DMS53 treated with DMSO at 0.1 percent for 48 hours (cell line): ENCODE measurements around the gene ATL1.
A peak's percentile ranks its signal among the peaks of the same experiment; 100 is the strongest.

Source experiments
- DNase-seq: peaks from one replicate; lab custom pipeline; 2025; ENCODE audit not compliant: unreplicated experiment; lab: John Stamatoyannopoulos, UW

Gene ATL1

DNA sequence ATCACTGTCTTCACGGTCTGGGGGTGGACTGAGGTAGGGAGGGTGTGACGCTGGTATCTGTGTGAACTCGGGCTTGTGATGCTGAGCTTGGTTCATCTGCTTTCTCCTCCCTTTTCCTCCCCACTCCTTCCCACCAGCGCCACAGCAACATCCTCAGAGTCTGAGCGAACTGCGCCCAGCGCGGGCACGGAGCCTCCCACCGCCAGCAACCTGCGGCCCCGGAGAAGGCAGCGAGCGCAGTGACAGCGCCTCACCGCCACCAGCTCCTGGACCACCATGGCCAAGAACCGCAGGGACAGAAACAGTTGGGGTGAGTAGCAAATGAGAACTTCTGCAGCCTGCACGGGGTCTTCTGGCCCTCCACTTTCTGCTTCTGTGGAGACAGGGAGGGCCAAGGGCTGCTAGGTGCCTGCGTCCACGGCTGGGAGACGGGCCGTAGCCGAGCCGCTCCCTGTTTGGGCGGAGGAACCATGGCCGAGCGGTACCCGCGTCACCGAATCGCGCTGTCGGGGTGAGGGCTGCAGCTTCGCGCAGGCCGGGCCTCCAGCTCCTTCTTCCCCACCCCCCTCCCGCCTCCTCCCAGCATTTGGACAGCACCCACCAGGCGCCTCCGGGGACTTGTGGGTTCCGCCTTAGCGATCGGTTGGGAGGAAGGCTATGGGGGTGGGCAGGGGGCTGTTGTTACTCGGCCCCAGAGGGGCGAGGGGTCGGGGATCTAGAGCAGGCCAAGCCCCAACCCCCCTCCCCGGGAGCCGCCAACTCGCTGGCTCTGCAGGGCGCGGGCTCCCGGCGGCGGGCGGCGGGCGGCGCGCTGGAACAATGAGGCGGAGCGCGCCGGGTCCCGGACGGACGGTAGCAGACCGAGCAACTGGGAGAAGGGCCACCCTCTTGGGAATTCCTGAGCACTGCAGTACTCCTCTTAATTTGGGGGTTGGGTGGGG, at the start of gene ATL1:
ATL1 (plus strand) TSS at position 156 of the 941 bp plus-strand sequence; CDS start at position 277, 121 bp downstream.
- DNase-seq, result peak; percentile 35

GRCh38 chr14:50510157-50510556, 49.8 kb upstream of the ATL1 start:
- DNase-seq, result no peak

DNA sequence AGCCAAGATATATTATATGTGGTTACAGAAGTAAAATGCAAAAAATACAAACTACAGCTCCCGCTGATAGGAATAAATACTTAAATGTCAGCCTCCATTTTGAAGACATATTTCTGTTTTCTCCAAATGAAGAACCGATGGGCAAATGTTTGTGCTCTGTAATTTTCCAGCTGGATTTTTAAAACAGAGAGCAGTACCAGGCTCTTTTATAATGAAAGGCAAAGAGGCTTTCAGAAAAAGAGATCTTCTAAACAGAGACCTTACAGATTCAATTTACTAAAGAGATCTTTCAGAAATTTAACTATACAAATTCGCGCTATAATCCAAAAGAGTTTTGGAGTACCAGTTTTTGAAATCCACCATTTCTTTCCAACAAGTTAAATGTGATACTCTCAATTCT, 47.5 kb upstream of the ATL1 start:
- DNase-seq, result no peak

GRCh38 chr14:50516091-50516490, 43.9 kb upstream of the ATL1 start:
- no peak for DNase-seq

GRCh38 chr14:50520947-50521815, 38.8 kb upstream of the ATL1 start:
- peak; percentile 80 for DNase-seq

GRCh38 chr14:50521912-50522341, 38.0 kb upstream of the ATL1 start:
- DNase-seq, result peak; percentile 76

GRCh38 chr14:50523271-50524041, 36.5 kb upstream of the ATL1 start:
- no peak for DNase-seq

GRCh38 chr14:50524060-50524459, 35.9 kb upstream of the ATL1 start:
- no peak for DNase-seq

DNA sequence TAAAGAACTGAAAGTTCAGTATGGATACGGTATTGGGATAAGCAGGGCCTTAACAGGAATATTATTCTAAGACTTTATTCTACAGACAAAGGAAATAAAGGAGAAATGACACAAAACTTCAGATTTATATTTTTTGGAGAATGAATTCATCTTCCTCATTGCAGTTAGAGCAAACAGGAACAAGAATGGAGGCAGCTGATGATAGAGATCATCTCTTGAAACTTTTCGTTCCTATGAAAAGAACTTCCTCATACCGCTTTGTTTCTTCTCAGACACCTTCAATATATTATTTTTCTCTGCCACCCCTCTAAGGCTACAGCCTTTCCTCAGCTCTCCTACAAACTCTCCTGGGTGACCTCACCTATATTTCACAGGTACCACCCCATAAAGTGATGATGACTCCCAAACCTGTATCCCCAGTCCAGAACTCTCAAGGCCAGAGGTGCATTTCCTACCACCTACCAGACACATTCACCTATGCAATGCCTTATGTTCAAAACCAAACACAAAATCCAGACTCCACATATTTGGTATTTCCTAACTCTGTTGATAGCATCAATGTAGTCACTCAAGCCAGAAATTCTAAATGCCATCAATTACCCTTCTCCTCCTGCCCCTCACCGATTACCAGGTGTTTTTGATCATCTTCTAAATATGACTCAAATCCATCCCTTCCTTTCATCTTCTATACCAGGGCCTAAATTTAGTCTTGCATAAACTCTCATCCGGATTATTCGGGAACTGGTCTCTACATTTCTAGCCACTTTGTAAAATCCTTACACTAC, 35.0 kb upstream of the ATL1 start:
- DNase-seq, result no peak

DNA sequence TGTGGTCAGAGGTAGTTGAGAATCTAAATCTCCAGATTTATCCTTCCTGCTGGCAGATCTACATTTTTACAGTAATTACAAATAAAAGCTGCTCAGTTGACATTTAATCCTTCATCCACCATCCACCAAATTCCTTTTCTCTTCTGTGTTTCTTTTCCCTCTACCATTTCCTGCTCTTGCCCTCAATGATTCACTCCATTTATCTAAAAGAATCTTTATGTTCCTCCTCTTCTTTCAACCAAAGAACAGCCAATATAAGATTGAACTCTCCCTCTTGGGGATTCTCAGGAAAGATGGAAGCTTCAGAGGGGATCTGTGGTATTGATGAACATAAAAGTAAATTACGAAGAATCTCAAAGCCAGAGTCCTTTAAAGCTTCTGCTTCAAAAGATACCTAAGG, 31.9 kb upstream of the ATL1 start:
- no peak for DNase-seq

DNA sequence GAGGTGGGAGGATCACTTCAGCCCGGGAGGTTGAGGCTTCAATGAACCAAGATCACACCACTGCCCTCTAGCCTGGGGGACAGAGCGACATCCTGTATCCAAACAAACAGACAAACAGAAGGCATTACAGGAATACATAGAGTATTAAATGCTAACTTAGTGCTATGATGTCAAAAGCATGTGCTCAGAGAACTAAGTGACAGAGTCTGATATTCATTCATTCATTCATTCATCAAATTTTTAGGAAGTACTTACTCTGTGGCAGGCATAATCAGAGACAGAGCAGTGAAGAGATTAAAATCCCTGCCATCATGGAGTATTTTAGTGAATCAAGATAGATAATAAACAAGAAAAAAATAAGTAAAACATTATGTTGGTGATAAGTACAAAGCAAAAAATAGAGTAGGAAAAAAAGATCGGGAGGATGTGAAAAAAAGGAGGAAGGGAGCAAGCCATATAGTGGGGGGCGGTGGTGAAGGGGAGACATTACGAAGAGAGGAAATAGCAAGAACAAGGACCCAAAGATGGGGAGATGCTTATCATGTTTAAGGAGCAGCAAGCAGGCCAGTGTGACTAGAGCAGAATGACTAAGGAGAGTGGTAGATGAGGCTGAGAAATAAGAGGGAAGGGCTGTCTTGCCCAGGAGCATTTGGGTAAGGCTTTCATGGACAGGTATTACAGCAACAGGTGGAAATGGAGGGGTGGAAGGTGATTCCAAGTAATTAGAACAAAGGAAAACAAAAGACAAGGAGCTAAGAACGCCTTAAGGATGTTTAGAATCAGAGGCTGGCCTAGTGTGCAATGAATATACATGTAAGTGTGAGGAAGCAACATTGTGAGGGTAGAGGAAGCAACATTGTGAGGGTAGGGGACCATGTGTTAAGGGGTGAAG, 30.4 kb upstream of the ATL1 start:
- DNase-seq, result no peak

DNA sequence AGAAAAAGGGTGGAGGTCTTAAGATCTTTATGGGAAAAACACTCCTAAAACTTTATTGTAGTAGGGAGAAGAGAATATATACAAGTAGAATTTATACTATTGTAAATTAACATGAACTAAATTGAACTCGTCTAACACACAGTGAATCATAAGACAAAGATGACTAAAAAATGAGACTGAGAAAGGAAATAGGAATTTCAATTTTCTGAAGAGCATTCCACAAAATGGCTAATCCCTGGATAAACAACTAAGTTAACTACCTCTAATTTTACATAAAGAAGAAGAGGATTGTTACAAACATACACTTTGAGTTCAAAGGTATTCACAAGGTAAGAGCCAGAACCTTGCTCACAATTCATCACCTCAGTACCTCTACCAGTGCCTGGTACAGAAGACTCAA, 29.6 kb upstream of the ATL1 start:
- no peak for DNase-seq

GRCh38 chr14:50530794-50531365, 29.1 kb upstream of the ATL1 start:
- no peak for DNase-seq

- DNase-seq, result no peak
Measured at GRCh38 chr14:50531595-50532501, 28.1 kb upstream of the ATL1 start.

DNA sequence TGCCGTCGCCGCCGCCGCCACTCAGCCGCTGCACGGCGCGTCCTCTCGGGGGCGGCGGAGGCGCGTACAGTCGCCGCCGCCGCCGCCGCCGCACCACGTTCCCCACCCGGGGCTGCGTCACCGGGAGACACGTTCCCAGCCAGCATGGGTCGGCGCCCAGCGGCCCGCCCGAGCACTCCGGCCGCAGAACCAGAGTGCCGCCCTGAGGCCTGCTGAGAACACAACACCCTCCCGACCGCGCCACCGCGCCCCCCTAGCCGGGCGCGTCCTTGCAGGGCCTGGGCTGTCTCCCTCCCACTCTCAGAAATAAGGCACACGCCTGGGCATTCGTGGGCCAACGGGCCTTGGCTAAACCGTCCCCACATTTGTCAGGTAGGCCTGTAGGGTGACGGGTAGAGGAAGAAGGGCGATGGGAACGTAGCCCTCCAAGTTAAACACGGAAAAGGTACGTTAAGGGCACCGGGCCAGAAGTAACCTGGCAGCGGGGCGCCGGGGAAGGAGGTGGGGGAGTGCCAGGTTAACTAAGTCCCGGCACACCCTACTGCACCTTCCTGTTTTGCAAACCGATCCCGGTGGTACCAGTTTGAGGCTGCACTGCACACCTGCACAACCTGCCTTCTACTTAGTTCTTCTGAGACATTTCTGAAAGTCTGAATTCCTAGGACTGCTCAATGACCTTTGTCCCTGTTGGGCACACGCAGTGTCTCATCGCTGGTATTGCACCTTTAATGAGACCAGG, 27.3 kb upstream of the ATL1 start, which contains the start of gene MAP4K5:
MAP4K5 (minus strand) TSS at position 68 of the 739 bp plus-strand sequence. CDS start 520 bp downstream, outside the sequence.
- DNase-seq, result peak; percentile 63

DNA sequence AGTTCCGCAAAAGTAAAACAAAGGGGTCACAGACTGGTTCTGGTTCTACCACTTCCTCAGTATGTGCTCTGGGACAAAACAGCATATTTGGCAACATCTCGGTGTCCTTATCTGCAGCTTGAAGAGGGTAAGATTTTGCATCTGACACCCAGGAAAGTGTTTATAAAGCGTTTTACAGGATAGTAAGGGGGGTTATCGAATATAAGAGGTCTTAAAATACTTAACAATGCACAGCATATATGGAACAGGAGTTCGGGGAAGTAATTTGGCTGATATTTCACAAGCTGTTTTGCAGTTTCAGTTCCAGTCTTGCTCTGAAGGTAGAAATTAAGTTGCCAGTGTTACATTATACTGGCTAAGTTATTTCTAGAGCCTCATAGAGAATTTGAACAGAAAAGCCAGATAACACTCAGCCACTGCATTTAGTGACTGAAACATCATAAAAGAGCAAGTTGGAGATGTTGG, 26.7 kb upstream of the ATL1 start:
- DNase-seq, result no peak

- DNase-seq, result no peak
Measured at GRCh38 chr14:50533806-50534205, 26.1 kb upstream of the ATL1 start.
